Smooth muscle cell of bladder (primary cell): ENCODE results near the gene DGKD. TPM values are rescaled to one million over a fixed set of nuclear protein-coding genes. Genes with fewer than 3 reads are reported as not detected.

Experiments
- total RNA-seq: library from RNA; depleted of rRNA; stranded (reverse); fragments of >200 nt; gene quantifications from 2 replicates; pipeline ENCODE4 v1.2.3, GENCODE V29; 2014

The DGKD gene
- total RNA-seq, result 12.1 and 16.1 TPM in 2 replicates

GRCh38 chr2:233353769-233354499 is at the start of gene DGKD:
TSS of gene DGKD (plus strand) at chr2:233354494. CDS start at chr2:233354519, 25 bp downstream.

GRCh38 chr2:233307565-233307964 is 46.7 kb upstream of the DGKD start, which contains the start of gene SAG:
TSS of gene SAG (plus strand) at chr2:233307816. CDS start at chr2:233309190, 1,374 bp downstream.

Other genes with a start within 250 kb of the DGKD start
- 24.9 and 33.8 TPM in 2 replicates for gene ATG16L1, start 102.8 kb upstream of the DGKD start, total RNA-seq
- not detected in 2 replicates for gene SAG, start 46.7 kb upstream of the DGKD start, total RNA-seq
- gene USP40, start 212.3 kb downstream of the DGKD start, total RNA-seq, result 38.1 TPM in 2 replicates